Smooth muscle cell (in vitro differentiated cells): ENCODE results near the gene KRT40. TPM values are rescaled to one million over a fixed set of nuclear protein-coding genes. Genes with fewer than 3 reads are reported as not detected.

Experiments
- DNase-seq: peaks from one replicate; lab custom pipeline; 2025; ENCODE audit not compliant: unreplicated experiment; lab: John Stamatoyannopoulos, UW
- H2AFZ ChIP-seq: fragments of 200-600 bp; sonication (generic); 2 replicates; pipeline ENCODE4 v1.6.0; 2016; ENCODE audit warnings: antibody characterized with exemption, low read depth, mild to moderate bottlenecking
- H3F3A ChIP-seq: fragments of 200-600 bp; sonication (generic); 2 replicates; pipeline ENCODE4 v1.6.0; 2017; ENCODE audit warnings: antibody characterized with exemption, low read depth
- H3K27ac ChIP-seq: fragments of 200-600 bp; sonication (generic); 2 replicates; pipeline ENCODE4 v1.5.1; 2016; ENCODE audit warnings: low read depth, mild to moderate bottlenecking
- H3K27me3 ChIP-seq: fragments of 200-600 bp; sonication (generic); 2 replicates; pipeline ENCODE4 v1.6.1; 2016; ENCODE audit warnings: low read depth, mild to moderate bottlenecking
- H3K36me3 ChIP-seq: fragments of 200-600 bp; sonication (generic); 2 replicates; pipeline ENCODE4 v1.5.1; 2016; ENCODE audit warnings: low read depth
- H3K4me1 ChIP-seq: fragments of 200-600 bp; sonication (generic); 2 replicates; pipeline ENCODE4 v1.5.1; 2016; ENCODE audit warnings: low read depth
- H3K4me2 ChIP-seq: fragments of 200-600 bp; sonication (generic); 2 replicates; pipeline ENCODE4 v1.6.0; 2016; ENCODE audit warnings: mild to moderate bottlenecking
- H3K4me3 ChIP-seq: fragments of 200-600 bp; sonication (generic); 2 replicates; pipeline ENCODE4 v1.5.1; 2016; ENCODE audit warnings: mild to moderate bottlenecking
- H3K79me2 ChIP-seq: fragments of 200-600 bp; sonication (generic); 2 replicates; pipeline ENCODE4 v1.6.0; 2016; ENCODE audit warnings: low read depth, mild to moderate bottlenecking
- H3K9ac ChIP-seq: fragments of 200-600 bp; sonication (generic); 2 replicates; pipeline ENCODE4 v1.6.0; 2016; ENCODE audit warnings: low read depth
- H3K9me3 ChIP-seq: fragments of 200-600 bp; sonication (generic); replicated peaks from 2 replicates; pipeline ENCODE4 v1.5.1; 2016; ENCODE audit warnings: low read depth
- H4K20me1 ChIP-seq: fragments of 200-600 bp; sonication (generic); 2 replicates; pipeline ENCODE4 v1.6.0; 2016; ENCODE audit warnings: low read depth
- WGBS: methylation state at CpG from one replicate; pipeline ENCODE4 v1.1.7; 2016; ENCODE audit warnings: low lambda C conversion rate; 5-methylcytosine and 5-hydroxymethylcytosine counted together
- polyA plus RNA-seq: library from polyadenylated mRNA; unstranded; fragments of >200 nt; fragmentation: Nextera tagmentation; extraction: Ambion mirVana; gene quantifications from 2 replicates; pipeline ENCODE4 v1.2.1, GENCODE V29; 2016
- total RNA-seq: library from RNA; depleted of rRNA; stranded (reverse); fragments of >200 nt; gene quantifications from 2 replicates; pipeline ENCODE4 v1.2.3, GENCODE V29; 2014
- TF ChIP-seq, protein P1 (sequence below): fragments of 200-600 bp; sonication (generic); IDR thresholded peaks from 2 replicates; pipeline ENCODE4 v1.5.1; 2017; ENCODE audit warnings: borderline replicate concordance, mild to moderate bottlenecking, antibody characterized with exemption; ENCODE audit not compliant: insufficient read depth, poor library complexity, severe bottlenecking

Gene KRT40
- total and polyA plus RNA-seq, 2 experiments from 2014 or later: not detected

DNA sequence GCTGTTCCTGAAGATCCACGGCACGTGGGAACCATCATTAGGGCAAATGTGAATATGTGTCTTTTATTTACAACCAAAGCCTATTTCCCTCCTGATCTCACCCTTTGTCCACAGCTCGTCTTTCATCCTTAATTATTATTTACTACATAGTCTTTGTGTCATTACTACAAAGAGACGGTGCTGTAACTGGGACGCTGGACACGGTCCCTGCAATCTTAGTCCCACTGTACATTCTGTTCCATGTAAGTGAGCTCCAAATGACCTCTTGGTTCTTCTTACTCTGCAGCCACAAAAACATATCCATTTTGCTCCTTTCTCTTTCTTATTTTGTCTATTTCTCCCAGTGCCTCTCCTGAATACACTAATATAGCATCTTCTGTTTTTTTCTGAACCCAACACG, 34.0 kb downstream of the KRT40 start:
- H3F3A ChIP-seq: no peaks in the 10 kb centered on the region
- no peak overlapping the region for H2AFZ ChIP-seq
- no peaks in the 10 kb centered on the region for H3K36me3 ChIP-seq
- no peak for DNase-seq
- no peak overlapping the region for H3K9ac ChIP-seq
- no peak overlapping the region for H3K27ac ChIP-seq
- H3K4me3 ChIP-seq: no peak overlapping the region
- no peak overlapping the region for H3K4me2 ChIP-seq
- peaks cover 7% of the 10 kb centered on the region for H3K4me1 ChIP-seq
- no peaks in the 10 kb centered on the region for H3K27me3 ChIP-seq
- no peaks in the 10 kb centered on the region for H4K20me1 ChIP-seq
- no peaks in the 10 kb centered on the region for H3K79me2 ChIP-seq
- 82% methylated on average over 7 of the region's 7 CpGs for WGBS
- TF ChIP-seq, protein P1, sequence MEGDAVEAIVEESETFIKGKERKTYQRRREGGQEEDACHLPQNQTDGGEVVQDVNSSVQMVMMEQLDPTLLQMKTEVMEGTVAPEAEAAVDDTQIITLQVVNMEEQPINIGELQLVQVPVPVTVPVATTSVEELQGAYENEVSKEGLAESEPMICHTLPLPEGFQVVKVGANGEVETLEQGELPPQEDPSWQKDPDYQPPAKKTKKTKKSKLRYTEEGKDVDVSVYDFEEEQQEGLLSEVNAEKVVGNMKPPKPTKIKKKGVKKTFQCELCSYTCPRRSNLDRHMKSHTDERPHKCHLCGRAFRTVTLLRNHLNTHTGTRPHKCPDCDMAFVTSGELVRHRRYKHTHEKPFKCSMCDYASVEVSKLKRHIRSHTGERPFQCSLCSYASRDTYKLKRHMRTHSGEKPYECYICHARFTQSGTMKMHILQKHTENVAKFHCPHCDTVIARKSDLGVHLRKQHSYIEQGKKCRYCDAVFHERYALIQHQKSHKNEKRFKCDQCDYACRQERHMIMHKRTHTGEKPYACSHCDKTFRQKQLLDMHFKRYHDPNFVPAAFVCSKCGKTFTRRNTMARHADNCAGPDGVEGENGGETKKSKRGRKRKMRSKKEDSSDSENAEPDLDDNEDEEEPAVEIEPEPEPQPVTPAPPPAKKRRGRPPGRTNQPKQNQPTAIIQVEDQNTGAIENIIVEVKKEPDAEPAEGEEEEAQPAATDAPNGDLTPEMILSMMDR: no peak
- no peaks in the 10 kb centered on the region for H3K9me3 ChIP-seq

DNA sequence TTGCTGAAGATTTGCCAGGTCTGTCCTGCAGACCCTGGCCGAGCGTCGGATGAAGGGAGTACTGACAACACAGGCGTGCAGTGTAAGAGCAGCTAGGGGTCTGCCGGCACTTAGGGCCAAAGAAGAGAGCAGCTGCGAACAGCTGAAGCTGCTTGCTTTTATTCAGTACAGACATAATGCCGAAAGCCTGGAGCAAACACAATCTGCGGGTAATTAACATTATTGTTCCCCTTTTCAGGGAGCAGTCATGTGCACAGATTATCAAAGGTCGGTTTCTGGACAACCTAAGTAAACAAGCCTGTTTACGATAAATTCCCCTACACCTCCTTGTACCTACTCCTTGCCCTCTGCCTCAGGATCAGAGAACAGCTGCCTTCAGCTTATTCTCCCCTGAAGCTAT, 34.7 kb downstream of the KRT40 start:
- TF ChIP-seq, protein P1: no peak
- Histone ChIP-seq H3K27me3 (no peaks in the 10 kb centered on the region), H3K9ac (no peak overlapping the region), H3K4me2 (no peak overlapping the region), H3F3A (peaks cover 5% of the 10 kb centered on the region), H3K4me1 (peaks cover 7% of the 10 kb centered on the region), H3K9me3 (no peaks in the 10 kb centered on the region), H3K4me3 (no peak overlapping the region), H2AFZ (no peak overlapping the region), H4K20me1 (no peaks in the 10 kb centered on the region), H3K27ac (no peak overlapping the region), H3K36me3 (no peaks in the 10 kb centered on the region), H3K79me2 (no peaks in the 10 kb centered on the region)
- DNase-seq: no peak
- WGBS: 63% methylated on average over 10 of the region's 10 CpGs

DNA sequence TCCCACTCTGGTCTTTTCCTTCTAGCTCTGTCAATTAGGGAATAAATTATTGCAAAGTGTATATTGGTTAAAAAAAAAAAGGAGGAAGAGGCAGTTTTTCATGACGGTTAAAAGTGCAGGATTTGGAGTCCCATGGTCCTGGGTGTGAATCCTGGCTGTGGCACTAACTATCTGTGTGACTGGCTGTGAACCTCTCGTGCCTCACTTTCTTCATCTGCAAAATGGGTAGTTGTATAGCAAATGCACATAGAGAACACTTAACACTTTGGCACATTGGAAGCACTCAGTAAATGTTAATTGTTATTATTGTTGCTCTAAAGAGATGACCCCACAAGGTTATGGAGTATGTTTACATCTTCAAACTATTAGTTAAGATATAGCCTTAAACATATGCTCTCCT, 36.2 kb downstream of the KRT40 start:
- Histone ChIP-seq H3K27me3 (no peaks in the 10 kb centered on the region), H3K9ac (no peak overlapping the region), H3K9me3 (no peaks in the 10 kb centered on the region), H3K4me1 (peaks cover 7% of the 10 kb centered on the region), H2AFZ (no peak overlapping the region), H3F3A (peaks cover 6% of the 10 kb centered on the region), H3K27ac (no peak overlapping the region), H3K36me3 (no peaks in the 10 kb centered on the region), H3K4me2 (no peak overlapping the region), H4K20me1 (no peaks in the 10 kb centered on the region), H3K79me2 (no peaks in the 10 kb centered on the region), H3K4me3 (no peak overlapping the region)
- TF ChIP-seq, protein P1: no peak
- 87% methylated on average over 2 of the region's 2 CpGs for WGBS
- no peak for DNase-seq

GRCh38 chr17:40945414-40945813, 38.7 kb downstream of the KRT40 start:
- Histone ChIP-seq H3K9ac (no peak overlapping the region), H2AFZ (no peak overlapping the region), H3K27ac (no peak overlapping the region), H3K4me1 (peaks cover 7% of the 10 kb centered on the region), H3K36me3 (no peaks in the 10 kb centered on the region), H3K4me3 (no peak overlapping the region), H3F3A (peaks cover 6% of the 10 kb centered on the region), H3K27me3 (no peaks in the 10 kb centered on the region), H3K4me2 (no peak overlapping the region), H3K9me3 (no peaks in the 10 kb centered on the region), H3K79me2 (no peaks in the 10 kb centered on the region), H4K20me1 (no peaks in the 10 kb centered on the region)
- TF ChIP-seq, protein P1: no peak
- 95% methylated on average over 6 of the region's 6 CpGs for WGBS
- DNase-seq: no peak
